ENCODE data around the gene ZBED2.

Gene ZBED2

GRCh38 chr3:111604119-111604518 lies 9.0 kb upstream of the ZBED2 start:
- H3K4me3 ChIP-seq (ENCODE audit: low read depth, low read length) = no peak overlapping the region
- TF ChIP-seq CTCF (IDR thresholded peaks at IDR 0.05; ENCODE audit: borderline replicate concordance, insufficient read depth, low read depth, low read length) = no peak

GRCh38 chr3:111603679-111604078 lies 8.5 kb upstream of the ZBED2 start:
- no peak for TF ChIP-seq CTCF (IDR thresholded peaks at IDR 0.05; ENCODE audit: borderline replicate concordance, insufficient read depth, low read depth, low read length)
- H3K4me3 ChIP-seq (ENCODE audit: low read depth, low read length) = no peak overlapping the region

GRCh38 chr3:111601810-111602209 lies 6.7 kb upstream of the ZBED2 start:
- H3K4me3 ChIP-seq (ENCODE audit: low read depth, low read length) = no peak overlapping the region
- TF ChIP-seq CTCF (IDR thresholded peaks at IDR 0.05; ENCODE audit: borderline replicate concordance, insufficient read depth, low read depth, low read length) = no peak

- no peak for TF ChIP-seq CTCF (IDR thresholded peaks at IDR 0.05; ENCODE audit: borderline replicate concordance, insufficient read depth, low read depth, low read length)
Measured at GRCh38 chr3:111598552-111598951, 3.4 kb upstream of the ZBED2 start.

GRCh38 chr3:111598139-111598538 lies 3.0 kb upstream of the ZBED2 start:
- H3K4me3 ChIP-seq (ENCODE audit: low read depth, low read length) = no peak overlapping the region
- TF ChIP-seq CTCF (IDR thresholded peaks at IDR 0.05; ENCODE audit: borderline replicate concordance, insufficient read depth, low read depth, low read length) = no peak

More at GRCh38 chr3:111598552-111598951, 3.4 kb upstream of the ZBED2 start:
- H3K4me3 ChIP-seq (ENCODE audit: low read depth, low read length) = no peak overlapping the region

- TF ChIP-seq CTCF (IDR thresholded peaks at IDR 0.05; ENCODE audit: borderline replicate concordance, insufficient read depth, low read depth, low read length) = no peak
- H3K4me3 ChIP-seq (ENCODE audit: low read depth, low read length) = no peak overlapping the region
Measured at GRCh38 chr3:111596328-111596727, 1.2 kb upstream of the ZBED2 start.

- TF ChIP-seq CTCF (IDR thresholded peaks at IDR 0.05; ENCODE audit: borderline replicate concordance, insufficient read depth, low read depth, low read length) = no peak
Measured at GRCh38 chr3:111594781-111595180, 365 bp downstream of the ZBED2 start.

More at GRCh38 chr3:111594781-111595180, 365 bp downstream of the ZBED2 start:
- H3K4me3 ChIP-seq (ENCODE audit: low read depth, low read length) = no peak overlapping the region
